Endothelial cell of umbilical vein (primary cell): ENCODE data around the gene PCDHB6. TPM values are rescaled to one million over a fixed set of nuclear protein-coding genes. Genes with fewer than 3 reads are reported as not detected.
"Not testable (repeated sequence)": the region's sequence is repeated elsewhere in the genome, so short reads cannot be mapped to it uniquely, and the experiment has no call there.

ENCODE experiments used
- BruUV-seq: library from RNA; stranded (reverse); fragments of 400-500 nt; replicated peaks from 2 replicates; lab custom pipeline; 2021; lab: Mats Ljungman, UMichigan
- CTCF ChIA-PET: fragments of 300-600, 350-600 bp; sonication (Branson Sonifier 250); formaldehyde crosslinking; loops from one replicate; lab custom pipeline; 2021; ENCODE audit warnings: antibody characterized with exemption, inconsistent platforms; lab: Charles Lee
- POLR2A ChIA-PET: fragments of 300-600, 350-600 bp; sonication (Branson Sonifier 250); formaldehyde crosslinking; loops from one replicate; lab custom pipeline; 2021; ENCODE audit warnings: antibody characterized with exemption, inconsistent platforms; lab: Charles Lee
- DNase-seq: peaks from one replicate; pipeline ENCODE4 v3.0.0-alpha.2; 2011; ENCODE audit warnings: low read depth, low spot score
- FAIRE-seq: peaks from 2 replicates; lab custom pipeline; 2011; peaks lifted over from hg19 to GRCh38; lab: Jason Lieb, UNC
- H2AFZ ChIP-seq: 2 replicates; pipeline ENCODE4 v1.6.0; 2012; ENCODE audit warnings: low read depth, low read length, control low read depth, inconsistent platforms
- H3K27ac ChIP-seq: 2 replicates; pipeline ENCODE4 v1.5.1; 2011; ENCODE audit warnings: low read depth, mild to moderate bottlenecking, control low read depth, low read length, moderate library complexity; ENCODE audit not compliant: insufficient read depth
- H3K27me3 ChIP-seq, 2 experiments: 2 replicates each; pipeline versions ENCODE4 v1.6.0 to v1.6.1; 2011; ENCODE audit warnings: low read length in 2 of 2, mixed read lengths in 1 of 2; ENCODE audit not compliant: control insufficient read depth in 2 of 2, insufficient read depth in 2 of 2
- H3K36me3 ChIP-seq, 2 experiments: 2 replicates in 1 of 2; 3 replicates in 1 of 2; pipeline ENCODE4 v1.5.1; 2011; ENCODE audit warnings: low read length in 2 of 2, mild to moderate bottlenecking in 1 of 2, moderate library complexity in 1 of 2; ENCODE audit not compliant: control insufficient read depth in 2 of 2, insufficient read depth in 2 of 2; ENCODE audit errors: extremely low read depth in 1 of 2
- H3K4me1 ChIP-seq: 3 replicates; pipeline ENCODE4 v1.5.1; 2011; ENCODE audit warnings: mild to moderate bottlenecking, low read length; ENCODE audit not compliant: control insufficient read depth, insufficient read depth; ENCODE audit errors: extremely low read depth
- H3K4me2 ChIP-seq: 2 replicates; pipeline ENCODE4 v1.6.1; 2011; ENCODE audit warnings: low read length, control low read depth, mixed read lengths; ENCODE audit not compliant: insufficient read depth
- H3K4me3 ChIP-seq, 3 experiments: fragments of 200-600 bp in 1 of 3; sonication (generic), shearing (Covaris generic) in 1 of 3; replicated peaks in 1 of 3; 2 replicates each; pipeline ENCODE4 v1.5.1; 2011 to 2016; ENCODE audit warnings: control low read depth in 3 of 3, low read length in 3 of 3, mild to moderate bottlenecking in 2 of 3, inconsistent platforms in 1 of 3, low read depth in 1 of 3, moderate library complexity in 1 of 3; ENCODE audit not compliant: insufficient read depth in 1 of 3
- H3K79me2 ChIP-seq: 2 replicates; pipeline ENCODE4 v1.6.0; 2012; ENCODE audit warnings: low read length, inconsistent platforms; ENCODE audit not compliant: control insufficient read depth, insufficient read depth
- H3K9ac ChIP-seq: replicated peaks from 2 replicates; pipeline ENCODE3; 2011; ENCODE audit warnings: low read length, control low read depth; ENCODE audit not compliant: insufficient read depth; ENCODE audit errors: extremely low read depth
- H3K9me1 ChIP-seq: replicated peaks from 3 replicates; pipeline ENCODE4 v1.6.0; 2011; ENCODE audit warnings: mild to moderate bottlenecking, low read length; ENCODE audit not compliant: control insufficient read depth, insufficient read depth; ENCODE audit errors: extremely low read depth
- H3K9me3 ChIP-seq: replicated peaks from 2 replicates; pipeline ENCODE4 v1.5.1; 2012; ENCODE audit warnings: low read length, inconsistent platforms; ENCODE audit not compliant: control insufficient read depth, insufficient read depth
- H4K20me1 ChIP-seq: replicated peaks from 2 replicates; pipeline ENCODE3; 2011; ENCODE audit warnings: mild to moderate bottlenecking, low read length; ENCODE audit not compliant: control insufficient read depth, insufficient read depth; ENCODE audit errors: extremely low read depth
- EZH2 ChIP-seq: IDR thresholded peaks from 2 replicates; pipeline ENCODE4 v1.6.1; 2012; ENCODE audit warnings: borderline replicate concordance, low read depth, mild to moderate bottlenecking, moderate library complexity, low read length, inconsistent platforms; ENCODE audit not compliant: severe bottlenecking
- MYC ChIP-seq: IDR thresholded peaks from one replicate; pipeline ENCODE4 v1.6.1; 2011; ENCODE audit warnings: mild to moderate bottlenecking, low read depth, low read length
- dilution Hi-C: fragments of 300-500 bp; cut with MboI; formaldehyde crosslinking; loops from one replicate; pipeline ENCODE4 v1.15.0; 2019; ENCODE audit warnings: low sequenced_read_pairs; ENCODE audit not compliant: extremely low pct_ligation_motif_present
- intact Hi-C: fragments of 100-400 bp; cut with micrococcal nuclease; formaldehyde crosslinking; loops from one replicate; pipeline ENCODE4 v1.10.0; 2022
- polyA plus RNA-seq, 4 experiments: library from polyadenylated mRNA; depleted of rRNA in 3 of 4; stranded (reverse) in 3 of 4; unstranded in 1 of 4; fragments of >200 nt; gene quantifications; 2 replicates each; pipeline versions ENCODE4 v1.2.1 to v1.2.3, GENCODE V29; 2011 to 2012; ENCODE audit warnings: missing spikeins in 1 of 4
- total RNA-seq: library from RNA; stranded (reverse); gene quantifications from 2 replicates; pipeline ENCODE4 v1.2.3, GENCODE V29; 2021

The PCDHB6 gene
- total and polyA plus RNA-seq, 2 donors (not counting 3 experiments of a cell fraction or from before 2014, with no cell fraction given) = 0.04 TPM; not detected in 1

DNA sequence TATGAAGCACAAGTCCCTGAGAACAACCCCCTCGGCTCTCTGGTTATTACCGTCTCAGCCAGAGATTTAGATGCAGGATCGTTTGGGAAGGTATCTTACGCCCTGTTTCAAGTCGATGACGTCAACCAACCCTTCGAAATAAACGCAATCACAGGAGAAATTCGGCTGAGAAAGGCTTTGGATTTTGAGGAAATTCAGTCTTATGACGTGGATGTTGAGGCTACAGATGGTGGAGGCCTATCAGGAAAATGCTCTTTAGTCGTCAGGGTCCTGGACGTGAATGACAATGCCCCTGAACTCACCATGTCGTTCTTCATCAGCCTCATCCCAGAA, 1.1 kb downstream of the PCDHB6 start:
- H3K4me3 ChIP-seq = no peak overlapping the region
- no peaks in the 10 kb centered on the region for H3K4me1 ChIP-seq
- no TSS peak for BruUV-seq
- dilution Hi-C loops = no loop called here
- ChIA-PET POLR2A (no interaction called here), CTCF (no interaction called here)
- H3K9me1 ChIP-seq = no peaks in the 10 kb centered on the region
- no peak for FAIRE-seq
- intact Hi-C loops = no loop called here
- no peaks in the 10 kb centered on the region for H3K79me2 ChIP-seq
- no peak overlapping the region for H2AFZ ChIP-seq
- H3K9ac ChIP-seq = no peak overlapping the region
- TF ChIP-seq EZH2 (no peak), MYC (no peak)
- no peak overlapping the region for H3K4me2 ChIP-seq
- H3K9me3 ChIP-seq = no peaks in the 10 kb centered on the region
- no peaks in the 10 kb centered on the region for H4K20me1 ChIP-seq
- H3K27me3 ChIP-seq = no peaks in the 10 kb centered on the region
- DNase-seq = no peak
- H3K36me3 ChIP-seq = no peaks in the 10 kb centered on the region
- H3K27ac ChIP-seq = no peak overlapping the region

DNA sequence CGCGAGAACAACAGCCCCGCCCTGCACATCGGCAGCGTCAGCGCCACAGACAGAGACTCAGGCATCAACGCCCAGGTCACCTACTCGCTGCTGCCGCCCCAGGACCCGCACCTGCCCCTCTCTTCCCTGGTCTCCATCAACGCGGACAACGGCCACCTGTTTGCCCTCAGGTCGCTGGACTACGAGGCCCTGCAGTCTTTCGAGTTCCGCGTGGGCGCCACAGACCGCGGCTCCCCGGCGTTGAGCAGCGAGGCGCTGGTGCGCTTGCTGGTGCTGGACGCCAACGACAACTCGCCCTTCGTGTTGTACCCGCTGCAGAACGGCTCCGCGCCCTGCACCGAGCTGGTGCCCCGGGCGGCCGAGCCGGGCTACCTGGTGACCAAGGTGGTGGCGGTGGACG, 1.8 kb downstream of the PCDHB6 start:
- H3K27me3 ChIP-seq, H2AFZ ChIP-seq, BruUV-seq, H3K36me3 ChIP-seq, H3K4me3 ChIP-seq, POLR2A ChIA-PET, FAIRE-seq, CTCF ChIA-PET, dilution Hi-C loops, H3K4me1 ChIP-seq, H3K4me2 ChIP-seq, H3K9me3 ChIP-seq, H3K79me2 ChIP-seq, DNase-seq, H3K27ac ChIP-seq, intact Hi-C loops, H4K20me1 ChIP-seq, H3K9me1 ChIP-seq, H3K9ac ChIP-seq: not testable (repeated sequence)

DNA sequence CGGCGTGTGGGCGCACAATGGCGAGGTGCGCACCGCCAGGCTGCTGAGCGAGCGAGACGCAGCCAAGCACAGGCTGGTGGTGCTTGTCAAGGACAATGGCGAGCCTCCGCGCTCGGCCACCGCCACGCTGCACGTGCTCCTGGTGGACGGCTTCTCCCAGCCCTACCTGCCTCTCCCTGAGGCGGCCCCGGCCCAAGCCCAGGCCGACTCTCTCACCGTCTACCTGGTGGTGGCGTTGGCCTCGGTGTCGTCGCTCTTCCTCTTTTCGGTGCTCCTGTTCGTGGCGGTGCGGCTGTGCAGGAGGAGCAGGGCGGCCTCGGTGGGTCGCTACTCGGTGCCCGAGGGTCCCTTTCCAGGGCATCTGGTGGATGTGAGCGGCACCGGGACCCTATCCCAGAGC, 2.2 kb downstream of the PCDHB6 start:
- H3K4me2 ChIP-seq, DNase-seq, BruUV-seq, H3K27ac ChIP-seq, intact Hi-C loops, H4K20me1 ChIP-seq, H2AFZ ChIP-seq, H3K9me1 ChIP-seq, H3K36me3 ChIP-seq, H3K4me3 ChIP-seq, H3K9ac ChIP-seq, POLR2A ChIA-PET, dilution Hi-C loops, CTCF ChIA-PET, FAIRE-seq, H3K9me3 ChIP-seq, H3K4me1 ChIP-seq, H3K79me2 ChIP-seq, H3K27me3 ChIP-seq: not testable (repeated sequence)
